Kidney (tissue), 14 donors: Measurements from ENCODE around the gene CAPZA1. TPM values are rescaled to one million over a fixed set of nuclear protein-coding genes. Genes with fewer than 3 reads are reported as not detected.

Source experiments
- DNase-seq, 5 donors: peaks; one replicate each; pipeline ENCODE4 v3.0.0-alpha.2; 2013 to 2020
- FAIRE-seq: peaks from 2 replicates; lab custom pipeline; 2012; peaks lifted over from hg19 to GRCh38; lab: Jason Lieb, UNC
- H3K27ac ChIP-seq, 2 donors: one replicate each; pipeline ENCODE4 v1.7.0; 2013; ENCODE audit warnings: low read depth in 2 of 2, low read length in 2 of 2, inconsistent platforms in 1 of 2
- H3K27me3 ChIP-seq: one replicate; pipeline ENCODE4 v1.7.1; 2013; ENCODE audit warnings: low read length, inconsistent platforms; ENCODE audit not compliant: control insufficient read depth, insufficient read depth
- H3K36me3 ChIP-seq, 3 donors: one replicate each; pipeline versions ENCODE4 v1.7.0 to v1.7.1; 2013; ENCODE audit warnings: low read length in 3 of 3, control low read depth in 1 of 3, inconsistent platforms in 1 of 3; ENCODE audit not compliant: insufficient read depth in 3 of 3, control insufficient read depth in 2 of 3
- H3K4me1 ChIP-seq, 3 donors: one replicate each; pipeline versions ENCODE4 v1.7.0 to v1.7.1; 2013; ENCODE audit warnings: low read length in 3 of 3, inconsistent platforms in 1 of 3, low read depth in 1 of 3; ENCODE audit not compliant: control insufficient read depth in 2 of 3, insufficient read depth in 2 of 3
- H3K4me3 ChIP-seq, 3 donors: one replicate each; pipeline versions ENCODE4 v1.7.0 to v1.8.1; 2013; ENCODE audit warnings: low read length in 3 of 3, control low read depth in 1 of 3, inconsistent platforms in 1 of 3
- H3K9ac ChIP-seq, 3 donors: one replicate each; pipeline versions ENCODE4 v1.7.0 to v1.7.1; 2013; ENCODE audit warnings: low read length in 3 of 3, control low read depth in 1 of 3, inconsistent platforms in 1 of 3
- H3K9me3 ChIP-seq, 3 donors: one replicate each; pipeline versions ENCODE4 v1.7.0 to v1.7.1; 2013; ENCODE audit warnings: low read length in 3 of 3, control low read depth in 1 of 3, inconsistent platforms in 1 of 3; ENCODE audit not compliant: control insufficient read depth in 2 of 3, insufficient read depth in 1 of 3
- CTCF ChIP-seq: IDR thresholded peaks from 3 replicates; pipeline ENCODE4 v1.5.1; 2012; ENCODE audit warnings: mild to moderate bottlenecking, moderate library complexity, borderline replicate concordance; ENCODE audit not compliant: insufficient read depth; ENCODE audit errors: extremely low read depth
- intact Hi-C: fragments of 100-400 bp; cut with DNase I; formaldehyde crosslinking; loops from one replicate; pipeline ENCODE4 v1.11.1; 2022
- polyA plus RNA-seq: library from polyadenylated mRNA; stranded (reverse); fragments of 350-450 nt; fragmentation: Illumina TruSeq; extraction: RNeasy Lipid Tissue Mini Kit (QIAGEN cat#74804); gene quantifications from one replicate; pipeline ENCODE4 v1.2.3, GENCODE V29; 2014; ENCODE audit warnings: low read depth, low replicate concordance; ENCODE audit not compliant: insufficient read depth
- total RNA-seq: library from RNA; stranded (reverse); fragmentation: NEBNext Ultra II Directional; extraction: Animal tissue kit (Norgen Biotek cat#: 25700); gene quantifications from one replicate; pipeline ENCODE4 v1.2.1, GENCODE V29; 2021
- donor health status: control.
- donor health status: control.
- donor health status: control.
- donor health status: control.
- donor health status: control.
- donor health status: DM: yes; HTN: yes; CAD: no.
- donor health status: Normal renal cell carcinoma (clear cell type).

CAPZA1 gene
- total and polyA plus RNA-seq, 2 donors from 2014 or later: 40.3 to 98.7 TPM

DNA sequence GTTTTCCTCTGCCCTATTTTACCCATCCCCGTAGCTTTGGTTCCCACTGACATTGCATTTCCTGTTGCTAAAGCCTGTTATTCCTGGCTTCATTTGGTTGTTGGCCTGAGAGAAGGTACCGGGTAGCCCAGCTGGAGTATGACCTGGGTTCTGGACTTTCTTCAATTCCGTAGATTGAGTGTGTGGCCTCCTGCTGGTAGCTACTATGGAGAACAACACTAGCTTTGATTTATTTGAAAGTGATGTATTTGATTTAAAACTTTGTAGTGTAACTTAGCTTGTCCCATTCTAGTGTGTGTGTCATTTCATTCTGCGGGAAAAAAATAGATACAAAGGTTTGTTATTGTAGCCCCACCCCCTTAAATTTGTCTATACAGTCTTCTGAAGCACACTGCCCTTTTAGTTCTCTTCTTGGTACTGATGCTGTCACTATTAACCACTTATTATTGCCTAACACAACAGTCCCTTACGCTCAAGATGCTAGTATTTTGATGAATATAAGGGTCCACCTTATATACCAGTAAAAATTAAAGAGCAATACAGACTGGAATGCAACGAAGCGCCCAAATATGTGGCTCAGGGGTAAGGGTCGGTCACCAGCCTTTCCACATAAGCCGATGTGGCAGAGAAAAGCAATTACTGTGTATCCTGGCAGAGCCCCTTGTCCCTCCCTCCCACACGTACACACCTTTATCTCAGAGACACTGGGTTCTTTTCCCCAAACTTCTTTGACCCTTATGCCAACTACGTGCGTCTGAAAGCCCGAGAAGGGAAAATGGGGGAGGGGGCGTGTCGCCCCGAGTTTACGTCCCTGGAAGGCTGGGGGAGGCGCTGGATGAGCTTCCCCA is 54.2 kb downstream of the CAPZA1 start:
- intact Hi-C loops: no loop called here
- Histone ChIP-seq H3K27me3 (no peaks in the 10 kb centered on the region), H3K9me3 (no peaks in the 10 kb centered on the region), H3K36me3 (peaks cover 5 to 14% (median 13%) of the 10 kb centered on the region in 3 donors), H3K27ac (peak overlapping the region; percentile 91 to 96), H3K4me1 (peaks cover 9 to 16% (median 9%) of the 10 kb centered on the region in 3 donors), H3K9ac (peak overlapping the region; percentile 86 to 88 (median 87)), H3K4me3 (peak overlapping the region; percentile 83 to 98 (median 87))
- TF ChIP-seq CTCF: no peak
- FAIRE-seq (no peak), DNase-seq (peak in 3 of 5 donors; percentile 24 to 74 (median 60))

- Histone ChIP-seq H3K4me3 (peak within 1 kb of the TSS; percentile 83 to 98 (median 87)), H3K9me3 (no peaks in the 10 kb centered on the region), H3K4me1 (peaks cover 9 to 16% (median 9%) of the 10 kb centered on the region in 3 donors), H3K9ac (peak within 1 kb of the TSS; percentile 86 to 88 (median 87)), H3K36me3 (peaks cover 0 to 14% (median 6%) of the 10 kb centered on the region in 3 donors), H3K27me3 (no peaks in the 10 kb centered on the region), H3K27ac (peak within 1 kb of the TSS; percentile 91 to 96)
- no peak for TF ChIP-seq CTCF
- intact Hi-C loops: no loop called here
- DNase-seq: peak; percentile 75 to 92 (median 87)
- FAIRE-seq: no peak
These were observed 54.9 kb downstream of the CAPZA1 start, which contains the start of gene MOV10 for GRCh38 chr1:112674440-112674985. TSS of gene MOV10 (plus strand) at chr1:112674659. CDS start at chr1:112674913, 254 bp downstream.

- Histone ChIP-seq H3K27ac (peak overlapping the region; percentile 91 to 96), H3K4me3 (peak overlapping the region; percentile 83 to 98 (median 87)), H3K27me3 (no peaks in the 10 kb centered on the region), H3K9me3 (no peaks in the 10 kb centered on the region), H3K9ac (peak overlapping the region; percentile 42 to 87 (median 86)), H3K4me1 (peaks cover 9 to 16% (median 9%) of the 10 kb centered on the region in 3 donors), H3K36me3 (peaks cover 0 to 8% (median 0%) of the 10 kb centered on the region in 3 donors)
- intact Hi-C loops: no loop called here
- peak; percentile 75 to 90 (median 84) for DNase-seq
- FAIRE-seq: no peak
- no peak for TF ChIP-seq CTCF
These were observed 55.5 kb downstream of the CAPZA1 start for GRCh38 chr1:112674986-112675727.
